IPS-18a (cell line): ENCODE measurements around the gene LIMS4.
"Not testable (repeated sequence)": the region's sequence is repeated elsewhere in the genome, so short reads cannot be mapped to it uniquely, and the experiment has no call there.

Source experiments
- H3K27ac ChIP-seq: one replicate; pipeline ENCODE4 v1.5.1; 2013; ENCODE audit warnings: low read length
- H3K27me3 ChIP-seq: one replicate; pipeline ENCODE4 v1.6.1; 2013; ENCODE audit warnings: mild to moderate bottlenecking, low read length; ENCODE audit not compliant: control insufficient read depth, insufficient read depth
- H3K36me3 ChIP-seq: one replicate; pipeline ENCODE4 v1.6.1; 2013; ENCODE audit warnings: low read depth, low read length; ENCODE audit not compliant: control insufficient read depth
- H3K4me1 ChIP-seq: one replicate; pipeline ENCODE4 v1.6.1; 2013; ENCODE audit warnings: low read depth, low read length; ENCODE audit not compliant: control insufficient read depth
- H3K4me3 ChIP-seq: one replicate; pipeline ENCODE4 v1.5.1; 2013; ENCODE audit warnings: low read length
- H3K9ac ChIP-seq: one replicate; pipeline ENCODE4 v1.6.1; 2013; ENCODE audit warnings: mild to moderate bottlenecking, low read length, moderate library complexity
- H3K9me3 ChIP-seq: one replicate; pipeline ENCODE4 v1.6.1; 2013; ENCODE audit warnings: low read depth, low read length; ENCODE audit not compliant: control insufficient read depth

LIMS4 gene

DNA sequence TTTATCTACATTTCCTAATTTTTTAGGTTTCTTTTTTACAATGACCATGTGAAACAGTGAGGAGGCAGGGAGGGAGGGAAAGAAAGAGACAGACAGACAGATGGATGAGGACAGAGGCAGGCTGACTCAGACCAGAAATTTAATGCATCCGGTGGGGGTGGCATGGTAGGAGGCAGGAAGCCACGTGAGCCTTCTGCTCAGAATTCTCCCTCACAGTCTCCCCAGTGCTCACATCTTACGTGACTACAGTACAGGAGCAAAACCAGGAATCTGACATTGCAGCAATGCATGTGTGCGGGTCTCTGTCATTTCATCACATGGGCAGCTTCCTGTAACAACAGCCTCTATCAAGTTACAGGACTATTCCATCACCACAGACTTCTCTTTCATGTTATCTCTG is 2.3 kb upstream of the LIMS4 start:
- not testable (repeated sequence) for H3K27me3 ChIP-seq, H3K9ac ChIP-seq, H3K9me3 ChIP-seq, H3K36me3 ChIP-seq, H3K4me3 ChIP-seq, H3K27ac ChIP-seq, H3K4me1 ChIP-seq

- H3K4me3 ChIP-seq, H3K36me3 ChIP-seq, H3K9ac ChIP-seq, H3K27me3 ChIP-seq, H3K4me1 ChIP-seq, H3K27ac ChIP-seq, H3K9me3 ChIP-seq: not testable (repeated sequence)
Measured at GRCh38 chr2:110473059-110473358, 393 bp upstream of the LIMS4 start.

GRCh38 chr2:110468921-110469320 is 3.7 kb downstream of the LIMS4 start:
- not testable (repeated sequence) for H3K27me3 ChIP-seq, H3K9ac ChIP-seq

GRCh38 chr2:110465312-110465711 is 7.3 kb downstream of the LIMS4 start:
- not testable (repeated sequence) for H3K27me3 ChIP-seq, H3K36me3 ChIP-seq

More at GRCh38 chr2:110468921-110469320, 3.7 kb downstream of the LIMS4 start:
- not testable (repeated sequence) for H3K4me1 ChIP-seq, H3K27ac ChIP-seq, H3K36me3 ChIP-seq, H3K4me3 ChIP-seq, H3K9me3 ChIP-seq

GRCh38 chr2:110462458-110462857 is 10.2 kb downstream of the LIMS4 start:
- H3K4me1 ChIP-seq, H3K9ac ChIP-seq, H3K27me3 ChIP-seq, H3K9me3 ChIP-seq, H3K27ac ChIP-seq, H3K4me3 ChIP-seq, H3K36me3 ChIP-seq: not testable (repeated sequence)

More at GRCh38 chr2:110465312-110465711, 7.3 kb downstream of the LIMS4 start:
- not testable (repeated sequence) for H3K9me3 ChIP-seq, H3K27ac ChIP-seq, H3K9ac ChIP-seq, H3K4me3 ChIP-seq, H3K4me1 ChIP-seq

DNA sequence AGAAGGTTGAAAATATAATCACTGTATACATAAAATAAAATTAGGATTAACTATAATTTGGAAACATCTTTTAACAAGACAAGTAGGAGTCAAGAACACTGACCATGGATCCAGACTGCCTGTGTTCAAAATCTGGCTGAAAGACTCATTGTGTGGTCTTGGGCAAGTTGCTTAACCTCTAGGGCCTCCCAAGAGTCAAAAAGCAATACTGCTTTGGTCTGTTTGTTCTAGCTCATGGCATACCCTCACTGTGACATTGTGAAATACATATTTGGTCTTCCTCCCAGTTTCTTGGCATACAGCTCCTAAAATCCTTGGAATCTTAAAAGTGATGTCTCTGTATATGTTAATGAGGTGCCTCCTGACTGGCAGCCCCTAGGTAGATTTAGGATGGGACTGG is 12.3 kb downstream of the LIMS4 start:
- H3K27me3 ChIP-seq, H3K4me3 ChIP-seq, H3K9me3 ChIP-seq, H3K36me3 ChIP-seq, H3K27ac ChIP-seq, H3K4me1 ChIP-seq, H3K9ac ChIP-seq: not testable (repeated sequence)

DNA sequence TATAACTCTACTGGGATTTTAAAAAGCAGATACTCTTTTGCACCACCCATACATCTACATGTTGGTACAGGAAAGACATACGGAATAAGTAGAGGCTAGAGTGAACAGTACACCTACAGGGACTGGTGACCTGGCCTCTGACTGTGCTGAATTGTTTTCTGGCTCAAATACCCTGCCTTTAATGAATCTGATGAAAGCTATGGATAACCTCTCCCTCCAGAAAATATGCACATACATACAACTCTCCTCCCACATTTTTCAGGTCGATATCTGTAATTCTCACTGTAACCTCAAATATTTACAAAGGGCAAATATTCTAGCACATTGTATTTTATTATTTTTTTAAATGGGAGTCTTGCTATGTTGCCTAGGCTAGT is 15.4 kb downstream of the LIMS4 start:
- not testable (repeated sequence) for H3K27me3 ChIP-seq, H3K4me3 ChIP-seq, H3K36me3 ChIP-seq, H3K4me1 ChIP-seq, H3K27ac ChIP-seq, H3K9me3 ChIP-seq, H3K9ac ChIP-seq

- H3K36me3 ChIP-seq, H3K27me3 ChIP-seq, H3K9me3 ChIP-seq, H3K4me1 ChIP-seq, H3K27ac ChIP-seq, H3K9ac ChIP-seq, H3K4me3 ChIP-seq: not testable (repeated sequence)
Measured at GRCh38 chr2:110456291-110457213, 16.1 kb downstream of the LIMS4 start.

DNA sequence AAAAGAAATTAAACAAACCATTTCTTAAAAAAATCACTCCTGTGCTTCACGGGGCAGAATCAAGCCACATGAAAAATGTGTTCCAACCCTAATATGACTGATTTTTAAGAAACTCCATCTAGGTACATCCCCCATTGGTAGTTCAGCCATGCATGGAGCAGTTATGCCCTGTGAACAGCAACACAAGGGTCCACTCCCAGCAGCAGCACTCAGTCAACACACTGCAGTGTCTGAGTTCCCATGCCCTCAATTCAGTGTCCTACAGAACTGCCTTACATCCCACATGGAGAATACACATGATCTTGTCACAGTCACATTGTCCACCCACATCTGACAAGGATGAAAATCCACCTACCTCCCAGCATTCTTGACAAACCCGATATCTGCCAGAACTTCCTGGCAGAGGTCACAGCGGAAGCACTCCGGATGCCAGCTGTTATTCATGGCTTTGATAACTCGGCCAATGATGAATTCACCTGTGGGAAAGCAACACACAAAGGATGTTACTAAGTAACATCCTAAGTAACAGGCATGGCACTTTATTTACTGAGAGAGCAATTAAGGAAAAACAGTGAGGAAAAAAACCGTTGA is 17.4 kb downstream of the LIMS4 start:
- H3K9me3 ChIP-seq, H3K4me1 ChIP-seq, H3K9ac ChIP-seq, H3K27me3 ChIP-seq, H3K36me3 ChIP-seq, H3K4me3 ChIP-seq, H3K27ac ChIP-seq: not testable (repeated sequence)

DNA sequence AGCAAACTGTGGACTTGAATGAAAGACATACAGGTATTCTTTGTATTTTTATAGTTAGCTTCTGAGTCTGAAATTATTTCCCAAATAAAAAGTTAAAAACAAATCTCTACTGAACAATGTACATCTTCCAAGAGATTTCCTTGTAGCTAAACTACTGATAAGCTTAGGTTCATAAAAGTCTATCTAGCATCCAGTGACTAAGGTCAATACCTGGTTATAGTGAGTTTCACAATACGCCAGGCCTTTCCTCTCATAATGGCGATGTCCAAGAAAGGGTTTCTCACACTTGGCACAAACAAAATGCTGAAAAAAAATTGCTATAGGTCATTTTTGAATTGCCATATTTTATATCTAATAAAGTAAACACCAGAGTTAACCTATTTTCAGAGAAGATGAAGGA is 21.7 kb downstream of the LIMS4 start:
- H3K27ac ChIP-seq, result not testable (repeated sequence)

GRCh38 chr2:110449127-110449947 is 23.3 kb downstream of the LIMS4 start:
- not testable (repeated sequence) for H3K9me3 ChIP-seq, H3K36me3 ChIP-seq, H3K4me3 ChIP-seq, H3K27me3 ChIP-seq, H3K27ac ChIP-seq, H3K4me1 ChIP-seq, H3K9ac ChIP-seq

More for the DNA sequence above, 21.7 kb downstream of the LIMS4 start:
- H3K9me3 ChIP-seq, H3K27me3 ChIP-seq, H3K4me1 ChIP-seq, H3K9ac ChIP-seq, H3K36me3 ChIP-seq, H3K4me3 ChIP-seq: not testable (repeated sequence)

- not testable (repeated sequence) for H3K27me3 ChIP-seq, H3K4me3 ChIP-seq, H3K27ac ChIP-seq, H3K36me3 ChIP-seq, H3K4me1 ChIP-seq, H3K9me3 ChIP-seq, H3K9ac ChIP-seq
Measured at GRCh38 chr2:110446644-110447043, 26.0 kb downstream of the LIMS4 start.
